ENCODE measurements around the gene EBLN2. TPM values are rescaled to one million over a fixed set of nuclear protein-coding genes. Genes with fewer than 3 reads are reported as not detected.

The EBLN2 gene
- polyA plus RNA-seq, 4 donors = 0.43 to 6.0 TPM; not detected in 2

DNA sequence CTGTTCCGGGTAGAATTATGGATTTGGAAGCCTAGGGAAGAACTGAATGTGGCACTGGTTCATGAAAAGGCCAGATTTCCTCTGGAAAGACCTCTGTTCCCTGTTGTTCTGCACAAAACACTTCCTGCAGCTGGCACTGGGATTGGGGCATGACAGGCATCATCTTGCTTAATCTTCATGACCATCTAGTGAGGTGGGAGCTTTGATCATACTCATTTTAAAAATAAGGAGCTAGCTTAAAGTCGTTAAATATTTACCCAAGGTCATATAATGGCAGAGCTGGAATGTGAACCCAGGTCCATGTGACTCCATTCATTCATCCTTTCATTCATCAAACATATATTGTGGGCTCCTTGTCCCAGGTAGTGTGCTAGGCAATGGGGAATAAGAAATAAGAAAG, 40.4 kb downstream of the EBLN2 start:
- 4 to 46% (median 25%) methylated on average over 2 of the region's 2 CpGs for WGBS, 3 donors
- Histone ChIP-seq H3K27ac (ENCODE audit: low read depth in 1 of 3, low read length in 2 of 3) (no peak overlapping the region), H3K36me3 (ENCODE audit: control insufficient read depth in 3 of 3, insufficient read depth in 2 of 3, low read depth in 1 of 3, low read length in 3 of 3) (no peaks in the 10 kb centered on the region), H3K9me3 (ENCODE audit: control insufficient read depth in 2 of 2, insufficient read depth in 1 of 2, low read depth in 1 of 2, low read length in 1 of 2) (peaks cover 0 to 3% of the 10 kb centered on the region in 2 donors), H3K4me1 (ENCODE audit: control insufficient read depth in 3 of 3, insufficient read depth in 2 of 3, low read depth in 1 of 3, low read length in 2 of 3) (peaks cover 0 to 12% (median 0%) of the 10 kb centered on the region in 3 donors), H3K27me3 (ENCODE audit: control insufficient read depth in 3 of 3, insufficient read depth in 3 of 3, low read length in 3 of 3) (no peaks in the 10 kb centered on the region), H3K4me3 (ENCODE audit: low read depth in 1 of 3, low read length in 3 of 3) (no peak overlapping the region)
- FAIRE-seq = no peak
- DNase-seq = peak; percentile 3 to 70

DNA sequence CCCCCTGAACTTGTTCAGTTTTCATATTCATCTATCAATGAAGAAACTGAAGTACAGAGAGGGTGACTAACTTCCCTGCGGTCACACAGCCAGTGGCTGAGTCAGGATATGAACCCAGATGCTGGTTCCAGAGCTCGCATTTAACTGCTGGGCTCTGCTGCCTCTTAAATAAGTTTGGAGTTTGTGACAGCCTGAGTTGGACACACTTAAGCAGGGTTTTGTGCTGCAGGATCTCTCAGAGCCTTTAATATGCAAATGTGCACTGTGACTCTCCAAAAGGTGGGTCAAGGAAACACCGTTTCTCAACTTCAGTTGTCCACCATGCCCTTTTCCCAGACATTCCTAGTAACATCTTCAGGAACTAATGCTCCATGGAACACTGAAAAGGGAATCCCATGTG, 45.8 kb downstream of the EBLN2 start:
- Histone ChIP-seq H3K4me3 (ENCODE audit: low read depth in 1 of 3, low read length in 3 of 3) (no peak overlapping the region), H3K4me1 (ENCODE audit: control insufficient read depth in 3 of 3, insufficient read depth in 2 of 3, low read depth in 1 of 3, low read length in 2 of 3) (no peaks in the 10 kb centered on the region), H3K27me3 (ENCODE audit: control insufficient read depth in 3 of 3, insufficient read depth in 3 of 3, low read length in 3 of 3) (no peaks in the 10 kb centered on the region), H3K9me3 (ENCODE audit: control insufficient read depth in 2 of 2, insufficient read depth in 1 of 2, low read depth in 1 of 2, low read length in 1 of 2) (peaks cover 0 to 2% of the 10 kb centered on the region in 2 donors), H3K36me3 (ENCODE audit: control insufficient read depth in 3 of 3, insufficient read depth in 2 of 3, low read depth in 1 of 3, low read length in 3 of 3) (no peaks in the 10 kb centered on the region), H3K27ac (ENCODE audit: low read depth in 1 of 3, low read length in 2 of 3) (no peak overlapping the region)
- DNase-seq = no peak
- WGBS, 3 donors = 79 to 90% (median 82%) methylated on average over 3 of the region's 3 CpGs
- FAIRE-seq = no peak

DNA sequence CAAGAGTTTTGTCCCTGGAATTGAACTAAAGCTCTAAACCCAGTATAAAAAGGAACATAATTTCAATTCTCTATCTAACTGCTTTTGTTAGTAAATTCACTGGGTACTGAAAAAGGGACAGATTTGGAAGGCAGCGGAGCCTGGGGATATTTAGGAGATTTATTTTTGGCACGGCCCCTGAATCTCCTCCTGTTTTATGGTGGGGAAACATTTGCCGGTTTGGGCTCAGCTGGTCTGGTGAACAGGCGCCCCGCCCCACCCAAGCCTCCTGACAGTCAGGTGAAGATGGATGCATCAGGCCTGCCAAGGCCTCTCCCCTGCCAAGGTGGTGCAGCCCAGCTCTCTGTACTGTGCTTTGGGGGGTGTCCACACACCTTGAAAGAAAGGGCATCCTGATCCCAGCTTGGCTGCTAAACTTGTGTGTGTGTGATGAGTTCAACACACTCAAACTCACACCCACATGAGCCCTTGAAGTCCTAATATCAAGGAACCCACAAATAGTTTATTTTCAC, 46.3 kb downstream of the EBLN2 start:
- Histone ChIP-seq H3K4me1 (ENCODE audit: control insufficient read depth in 3 of 3, insufficient read depth in 2 of 3, low read depth in 1 of 3, low read length in 2 of 3) (no peaks in the 10 kb centered on the region), H3K27ac (ENCODE audit: low read depth in 1 of 3, low read length in 2 of 3) (no peak overlapping the region), H3K4me3 (ENCODE audit: low read depth in 1 of 3, low read length in 3 of 3) (no peak overlapping the region), H3K27me3 (ENCODE audit: control insufficient read depth in 3 of 3, insufficient read depth in 3 of 3, low read length in 3 of 3) (no peaks in the 10 kb centered on the region), H3K9me3 (ENCODE audit: control insufficient read depth in 2 of 2, insufficient read depth in 1 of 2, low read depth in 1 of 2, low read length in 1 of 2) (peaks cover 0 to 2% of the 10 kb centered on the region in 2 donors), H3K36me3 (ENCODE audit: control insufficient read depth in 3 of 3, insufficient read depth in 2 of 3, low read depth in 1 of 3, low read length in 3 of 3) (no peaks in the 10 kb centered on the region)
- 74 to 82% (median 79%) methylated on average over 5 of the region's 5 CpGs for WGBS, 3 donors
- FAIRE-seq (no peak), DNase-seq (no peak)

DNA sequence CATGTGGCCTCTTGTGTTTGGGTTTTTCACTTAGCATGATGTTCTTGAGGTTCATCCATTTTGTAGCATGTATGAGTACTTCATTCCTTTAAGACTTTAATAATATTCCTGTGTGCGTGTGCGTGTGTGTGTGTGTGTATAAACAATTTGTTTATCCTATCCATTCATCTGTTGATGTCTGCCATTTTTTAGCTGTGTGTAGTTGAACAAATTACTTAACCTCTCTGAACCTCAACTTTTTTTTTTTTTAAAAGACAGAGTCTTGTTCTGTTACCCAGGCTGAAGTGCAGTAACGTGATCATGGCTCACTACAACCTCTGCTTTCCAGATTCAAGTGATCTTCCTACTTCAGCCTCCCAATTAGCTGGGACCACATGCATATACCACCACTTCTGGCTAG, 47.3 kb downstream of the EBLN2 start:
- H3K27ac ChIP-seq (ENCODE audit: low read depth in 1 of 3, low read length in 2 of 3) = no peak overlapping the region
- no peak for FAIRE-seq
- 89 to 97% (median 90%) methylated on average over 3 of the region's 3 CpGs for WGBS, 3 donors

DNA sequence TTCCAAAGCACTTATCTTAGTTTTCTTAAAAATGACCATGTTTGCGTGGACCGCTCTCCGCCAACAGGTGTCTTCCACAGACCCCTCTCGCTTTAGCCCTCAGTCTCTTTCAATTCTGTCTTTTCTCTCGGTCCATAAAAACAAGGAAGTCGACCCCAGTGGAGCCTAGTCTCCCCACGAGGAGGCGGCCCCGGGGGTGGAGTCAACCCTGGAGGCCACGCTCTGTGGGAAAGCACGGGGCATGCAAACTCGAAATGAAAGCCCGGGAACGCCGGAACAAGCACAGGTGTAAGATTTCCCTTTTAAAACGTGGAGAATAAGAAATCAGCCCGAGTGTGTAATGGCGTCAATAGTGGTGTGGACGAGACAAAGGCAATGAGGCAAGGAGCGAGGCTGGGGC, 49.1 kb downstream of the EBLN2 start:
- FAIRE-seq (peak; percentile 53), DNase-seq (no peak)
- Histone ChIP-seq H3K27ac (ENCODE audit: low read depth in 1 of 3, low read length in 2 of 3) (no peak overlapping the region), H3K27me3 (ENCODE audit: control insufficient read depth in 3 of 3, insufficient read depth in 3 of 3, low read length in 3 of 3) (no peaks in the 10 kb centered on the region), H3K36me3 (ENCODE audit: control insufficient read depth in 3 of 3, insufficient read depth in 2 of 3, low read depth in 1 of 3, low read length in 3 of 3) (no peaks in the 10 kb centered on the region), H3K4me3 (ENCODE audit: low read depth in 1 of 3, low read length in 3 of 3) (no peak overlapping the region), H3K9me3 (ENCODE audit: control insufficient read depth in 2 of 2, insufficient read depth in 1 of 2, low read depth in 1 of 2, low read length in 1 of 2) (peaks cover 0 to 2% of the 10 kb centered on the region in 2 donors), H3K4me1 (ENCODE audit: control insufficient read depth in 3 of 3, insufficient read depth in 2 of 3, low read depth in 1 of 3, low read length in 2 of 3) (no peaks in the 10 kb centered on the region)
- 86 to 93% (median 87%) methylated on average over 20 of the region's 20 CpGs for WGBS, 3 donors

More for the DNA sequence above, 47.3 kb downstream of the EBLN2 start:
- Histone ChIP-seq H3K4me1 (ENCODE audit: control insufficient read depth in 3 of 3, insufficient read depth in 2 of 3, low read depth in 1 of 3, low read length in 2 of 3) (no peaks in the 10 kb centered on the region), H3K9me3 (ENCODE audit: control insufficient read depth in 2 of 2, insufficient read depth in 1 of 2, low read depth in 1 of 2, low read length in 1 of 2) (peaks cover 0 to 2% of the 10 kb centered on the region in 2 donors), H3K4me3 (ENCODE audit: low read depth in 1 of 3, low read length in 3 of 3) (no peak overlapping the region), H3K27me3 (ENCODE audit: control insufficient read depth in 3 of 3, insufficient read depth in 3 of 3, low read length in 3 of 3) (no peaks in the 10 kb centered on the region), H3K36me3 (ENCODE audit: control insufficient read depth in 3 of 3, insufficient read depth in 2 of 3, low read depth in 1 of 3, low read length in 3 of 3) (no peaks in the 10 kb centered on the region)
- DNase-seq = no peak

Other genes starting within 250 kb of the EBLN2 start
- gene SHQ1, start 213.2 kb upstream of the EBLN2 start, polyA plus RNA-seq = 10 to 100 TPM in 1 of 4 donors, 1 to 10 TPM in 3; 8.3 to 16.9 (median 9.3) TPM
- 1 to 10 TPM in 1 of 4 donors, under 1 TPM in 2, not detected in 1; 0.48 to 3.2 (median 0.54) TPM for gene GXYLT2, start 173.6 kb upstream of the EBLN2 start, polyA plus RNA-seq
- 10 to 100 TPM; 18.8 to 67.6 (median 24.1) TPM for gene PPP4R2, start 64.8 kb upstream of the EBLN2 start, polyA plus RNA-seq

All from small intestine (tissue), 7 donors.